HG03469 (cell line): ENCODE measurements around the gene RPL10.

Experiments used
- ATAC-seq: cut with Tn5 transposase; IDR thresholded peaks from one replicate; pipeline ENCODE4 v1.9.1; 2021; ENCODE audit warnings: mild to moderate bottlenecking, moderate library complexity, moderate number of reproducible peaks; ENCODE audit not compliant: unreplicated experiment

RPL10 gene

DNA sequence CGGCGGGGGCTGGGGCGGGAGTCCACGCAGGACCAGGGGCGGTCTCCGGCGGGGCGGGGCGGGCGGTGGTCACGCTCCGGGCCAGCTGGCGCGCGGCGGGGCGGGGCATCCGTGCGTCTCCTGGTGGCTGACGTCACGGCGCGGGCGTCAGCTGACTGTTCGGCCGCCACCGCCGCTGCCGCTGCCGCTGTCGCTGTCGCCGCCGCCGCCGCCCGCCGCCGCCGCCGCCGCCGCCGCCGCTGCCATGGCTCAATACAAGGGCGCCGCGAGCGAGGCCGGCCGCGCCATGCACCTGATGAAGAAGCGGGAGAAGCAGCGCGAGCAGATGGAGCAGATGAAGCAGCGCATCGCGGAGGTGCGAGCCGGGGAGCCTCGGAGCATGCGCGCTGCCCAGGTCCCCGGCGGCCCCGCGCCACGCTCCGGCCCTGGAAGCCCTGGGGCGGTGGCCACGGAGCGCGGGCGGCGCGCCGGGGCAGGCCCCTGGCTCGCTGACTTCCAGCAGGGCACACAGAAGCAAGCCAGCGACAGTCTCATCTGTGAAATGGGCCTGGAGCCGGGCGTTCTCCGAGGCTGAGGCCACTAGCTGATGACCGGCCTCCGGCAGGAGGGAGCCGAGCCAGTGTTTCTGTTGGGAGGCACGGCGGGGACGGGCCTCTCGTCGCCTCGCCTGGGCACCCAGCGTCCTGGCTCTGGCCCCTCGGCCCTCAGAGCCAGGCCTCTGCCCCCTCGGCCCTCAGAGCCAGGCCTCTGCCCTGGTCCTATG is 46.0 kb downstream of the RPL10 start, which contains the start of gene FAM50A:
Gene FAM50A (plus strand): TSS at position 150 of the 763 bp plus-strand sequence. CDS start 95 bp downstream, at position 245.
- no peak for ATAC-seq

GRCh38 chrX:154444755-154445246 is 46.6 kb downstream of the RPL10 start:
- no peak for ATAC-seq

DNA sequence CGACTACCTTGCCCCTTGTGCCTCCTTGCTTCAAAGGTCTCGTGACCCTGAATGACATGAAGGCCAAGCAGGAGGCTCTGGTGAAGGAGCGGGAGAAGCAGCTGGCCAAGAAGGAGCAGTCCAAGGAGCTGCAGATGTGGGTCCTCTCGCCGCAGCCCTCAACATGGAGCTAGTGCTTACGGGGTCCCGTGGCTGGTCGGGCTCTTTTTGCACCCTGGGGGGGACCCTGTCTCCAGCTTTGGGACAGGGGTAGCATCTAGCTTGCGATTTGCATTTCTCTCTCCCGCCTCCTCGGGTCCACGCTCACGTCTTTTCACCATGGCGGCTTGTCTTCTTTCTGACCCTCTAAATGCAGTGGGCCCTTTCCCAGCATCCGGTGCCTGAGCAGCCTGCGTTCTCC is 47.6 kb downstream of the RPL10 start:
- ATAC-seq, result no peak

DNA sequence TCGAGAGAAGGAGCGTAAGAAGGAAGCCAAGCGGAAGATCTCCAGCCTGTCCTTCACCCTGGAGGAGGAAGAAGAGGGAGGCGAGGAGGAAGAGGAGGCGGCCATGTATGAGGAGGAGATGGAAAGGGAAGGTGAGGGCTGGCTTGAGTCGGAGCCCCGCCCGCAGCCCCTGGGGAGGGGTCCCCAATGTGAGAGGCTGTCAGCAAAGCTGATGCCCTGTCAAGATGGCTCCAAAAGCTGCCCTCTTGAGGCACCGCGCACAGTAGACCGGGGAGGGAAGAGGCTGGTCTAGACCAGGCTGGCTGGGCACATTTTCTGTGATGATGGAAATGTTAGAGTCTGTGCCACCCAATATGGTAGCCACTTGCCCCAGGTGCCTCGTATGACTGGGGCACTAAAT is 48.3 kb downstream of the RPL10 start:
- ATAC-seq, result no peak

- ATAC-seq, result no peak
These were observed 50.3 kb downstream of the RPL10 start for GRCh38 chrX:154448484-154448883.

GRCh38 chrX:154449618-154450017 is 51.4 kb downstream of the RPL10 start:
- no peak for ATAC-seq

DNA sequence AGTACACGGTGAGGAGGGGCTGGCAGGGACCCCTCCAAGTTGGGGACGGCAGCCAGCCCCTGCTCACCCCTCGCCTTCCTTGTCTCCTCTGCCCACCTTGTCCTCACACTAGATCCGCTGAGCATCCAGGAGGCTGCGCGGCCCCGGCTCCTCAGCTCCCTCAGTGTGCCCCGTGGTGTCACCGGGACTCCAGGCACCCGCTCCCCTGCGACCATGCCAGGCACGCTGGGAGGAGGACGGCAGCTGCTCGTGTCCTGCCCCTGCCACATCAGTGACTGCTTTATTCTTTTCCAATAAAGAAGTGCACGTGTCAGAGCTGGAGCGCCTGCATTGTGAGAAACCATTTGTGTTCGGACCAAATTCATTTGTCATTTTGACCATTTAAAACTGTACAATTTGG is 52.1 kb downstream of the RPL10 start:
- no peak for ATAC-seq
